GM12878 (cell line): ENCODE results near the gene CYSTM1. TPM values are rescaled to one million over a fixed set of nuclear protein-coding genes. Genes with fewer than 3 reads are reported as not detected.

Experiments
- ATAC-seq: fragments of 200-7000 bp; cut with Tn5 transposase; 3 replicates; pipeline ENCODE4 v1.9.1; 2020; ENCODE audit warnings: mild to moderate bottlenecking, moderate library complexity
- BruUV-seq: library from RNA; stranded (reverse); fragments of 400-500 nt; replicated peaks from 2 replicates; lab custom pipeline; 2021; lab: Mats Ljungman, UMichigan
- CTCF ChIA-PET: fragments of 300-600 bp; sonication (Branson Sonifier 250); formaldehyde crosslinking; extraction: SDS; loops from one replicate; lab custom pipeline; 2021; ENCODE audit warnings: inconsistent platforms; lab: Yijun Ruan, JAX
- POLR2A ChIA-PET: fragments of 350-600 bp; formaldehyde crosslinking; extraction: SDS; loops from one replicate; lab custom pipeline; 2021; ENCODE audit warnings: inconsistent platforms; lab: Charles Lee
- RAD21 ChIA-PET: fragments of 300-600 bp; sonication (Branson Sonifier 250); formaldehyde crosslinking; loops from one replicate; lab custom pipeline; 2023; ENCODE audit warnings: antibody characterized with exemption; ENCODE audit not compliant: unreplicated experiment; lab: Charles Lee
- SMC1A ChIA-PET: fragments of 300-600 bp; sonication (Branson Sonifier 250); formaldehyde crosslinking; loops from one replicate; lab custom pipeline; 2023; ENCODE audit not compliant: unreplicated experiment, uncharacterized antibody; lab: Charles Lee
- DNase-seq: peaks from one replicate; pipeline ENCODE4 v3.0.0-alpha.2; 2011; ENCODE audit warnings: low read depth, low spot score
- FAIRE-seq: peaks from 3 replicates; lab custom pipeline; 2011; peaks lifted over from hg19 to GRCh38; lab: Jason Lieb, UNC
- H2AFZ ChIP-seq: 2 replicates; pipeline ENCODE4 v1.6.0; 2011; ENCODE audit warnings: low read depth, low read length, control low read depth; ENCODE audit not compliant: control insufficient read depth
- H3K27ac ChIP-seq: 2 replicates; pipeline ENCODE4 v1.5.1; 2011; ENCODE audit warnings: control low read depth; ENCODE audit not compliant: control insufficient read depth, insufficient read depth
- H3K27me3 ChIP-seq, 2 experiments: replicated peaks in 1 of 2; 2 replicates each; pipeline versions ENCODE4 v1.6.0 to v1.6.1; 2011; ENCODE audit warnings: low read length in 1 of 2; ENCODE audit not compliant: control insufficient read depth in 2 of 2, insufficient read depth in 2 of 2
- H3K36me3 ChIP-seq, 2 experiments: 2 replicates each; pipeline ENCODE4 v1.5.1; 2011; ENCODE audit warnings: low read length in 1 of 2; ENCODE audit not compliant: control insufficient read depth in 2 of 2, insufficient read depth in 2 of 2
- H3K4me1 ChIP-seq: 2 replicates; pipeline ENCODE4 v1.6.1; 2011; ENCODE audit warnings: mild to moderate bottlenecking, low read length, moderate library complexity, mixed read lengths; ENCODE audit not compliant: control insufficient read depth, insufficient read depth
- H3K4me2 ChIP-seq: 2 replicates; pipeline ENCODE4 v1.6.0; 2011; ENCODE audit warnings: control low read depth; ENCODE audit not compliant: control insufficient read depth, insufficient read depth
- H3K4me3 ChIP-seq: fragments of 200-600 bp; sonication (generic); 2 replicates; pipeline ENCODE4 v1.5.1; 2016
- H3K79me2 ChIP-seq: 2 replicates; pipeline ENCODE4 v1.6.0; 2011; ENCODE audit warnings: low read length; ENCODE audit not compliant: control insufficient read depth, insufficient read depth
- H3K9ac ChIP-seq: 2 replicates; pipeline ENCODE4 v1.8.0; 2011; ENCODE audit warnings: low read length, control low read depth, mixed read lengths; ENCODE audit not compliant: control insufficient read depth, insufficient read depth
- H3K9me3 ChIP-seq: replicated peaks from 3 replicates; pipeline ENCODE4 v1.5.1; 2011; ENCODE audit warnings: mild to moderate bottlenecking, low read length; ENCODE audit not compliant: control insufficient read depth, insufficient read depth
- H4K20me1 ChIP-seq: 2 replicates; pipeline ENCODE4 v1.6.0; 2011; ENCODE audit not compliant: control insufficient read depth, insufficient read depth
- CBFB ChIP-seq: IDR thresholded peaks from 2 replicates; pipeline ENCODE4 v1.6.1; 2016; ENCODE audit warnings: antibody characterized with exemption, low read depth
- CBX5 ChIP-seq: sonication (generic); IDR thresholded peaks from 2 replicates; pipeline ENCODE4 v1.6.1; 2016; ENCODE audit warnings: low read depth, moderate library complexity, mild to moderate bottlenecking, inconsistent platforms
- CTCF ChIP-seq, 3 experiments: IDR thresholded peaks in 2 of 3; conservative IDR thresholded peaks in 1 of 3; 2 replicates each; pipeline ENCODE4 v1.5.1; 2011; ENCODE audit warnings: low read depth in 3 of 3, low read length in 3 of 3, mild to moderate bottlenecking in 3 of 3, control low read depth in 2 of 3, moderate library complexity in 2 of 3, inconsistent platforms in 1 of 3, mixed read lengths in 1 of 3; ENCODE audit not compliant: control insufficient read depth in 2 of 3, insufficient read depth in 1 of 3; ENCODE audit errors: extremely low read depth in 1 of 3
- HDAC6 ChIP-seq: fragments of 200-600 bp; sonication (generic); IDR thresholded peaks from one replicate; pipeline ENCODE4 v1.8.0; 2017; ENCODE audit warnings: antibody characterized with exemption; ENCODE audit not compliant: unreplicated experiment
- HSF1 ChIP-seq: fragments of 150-350 bp; IDR thresholded peaks from 2 replicates; pipeline ENCODE4 v1.6.1; 2014; ENCODE audit warnings: mild to moderate bottlenecking, low read depth, low read length
- IKZF1 ChIP-seq: fragments of 450-650 bp; conservative IDR thresholded peaks from 2 replicates; pipeline ENCODE4 v1.6.1; 2017; ENCODE audit warnings: antibody characterized with exemption, mild to moderate bottlenecking
- JUNB ChIP-seq: IDR thresholded peaks from 2 replicates; pipeline ENCODE4 v1.6.1; 2016; ENCODE audit warnings: antibody characterized with exemption, mild to moderate bottlenecking
- KAT2A ChIP-seq: conservative IDR thresholded peaks from 2 replicates; pipeline ENCODE4 v1.6.1; 2011; ENCODE audit warnings: low read depth, low read length; ENCODE audit not compliant: control insufficient read depth
- NR2F1 ChIP-seq: fragments of 450-650 bp; conservative IDR thresholded peaks from 2 replicates; pipeline ENCODE4 v1.6.1; 2017; ENCODE audit warnings: mild to moderate bottlenecking
- PAX5 ChIP-seq: IDR thresholded peaks from 2 replicates; pipeline ENCODE4 v1.6.1; 2011; ENCODE audit warnings: low read depth, low read length, borderline replicate concordance
- POLR2AphosphoS2 ChIP-seq: IDR thresholded peaks from 2 replicates; pipeline ENCODE4 v1.6.1; 2011; ENCODE audit warnings: low read depth, mild to moderate bottlenecking, low read length, improper control_type of control experiment, moderate library complexity
- RAD21 ChIP-seq: IDR thresholded peaks from 2 replicates; pipeline ENCODE4 v1.6.1; 2011; ENCODE audit warnings: mild to moderate bottlenecking, low read depth, low read length, moderate library complexity; ENCODE audit not compliant: insufficient read depth
- RAD51 ChIP-seq: fragments of 450-650 bp; IDR thresholded peaks from 2 replicates; pipeline ENCODE4 v1.6.1; 2016; ENCODE audit warnings: moderate library complexity, mild to moderate bottlenecking, inconsistent platforms
- RELA ChIP-seq: fragments of 450-650 bp; IDR thresholded peaks from 2 replicates; pipeline ENCODE4 v1.8.0; 2014; ENCODE audit warnings: borderline replicate concordance; ENCODE audit not compliant: partially characterized antibody
- RUNX3 ChIP-seq: IDR thresholded peaks from 2 replicates; pipeline ENCODE4 v1.6.1; 2012; ENCODE audit warnings: low read length, inconsistent platforms
- STAT3 ChIP-seq: IDR thresholded peaks from 2 replicates; pipeline ENCODE4 v1.6.1; 2011; ENCODE audit warnings: low read depth, low read length, improper control_type of control experiment
- TAF1 ChIP-seq: IDR thresholded peaks from 2 replicates; pipeline ENCODE4 v1.6.1; 2011; ENCODE audit warnings: mild to moderate bottlenecking, low read depth, low read length, borderline replicate concordance
- TBL1XR1 ChIP-seq: IDR thresholded peaks from 2 replicates; pipeline ENCODE4 v1.6.1; 2012; ENCODE audit warnings: low read depth, low read length, improper control_type of control experiment
- WRNIP1 ChIP-seq: IDR thresholded peaks from 2 replicates; pipeline ENCODE4 v1.6.1; 2011; ENCODE audit warnings: low read depth, low read length, improper control_type of control experiment, borderline replicate concordance
- ZNF274 ChIP-seq: IDR thresholded peaks from one replicate; pipeline ENCODE4 v1.8.0; 2011; ENCODE audit not compliant: insufficient read length, insufficient read depth
- ZNF384 ChIP-seq: IDR thresholded peaks from 2 replicates; pipeline ENCODE4 v1.6.1; 2012; ENCODE audit warnings: low read depth, mild to moderate bottlenecking, low read length, improper control_type of control experiment, borderline replicate concordance
- WGBS: methylation state at CpG from one replicate; pipeline ENCODE4 v1.1.6; 2016; ENCODE audit warnings: low lambda C conversion rate; ENCODE audit not compliant: insufficient replicate concordance, insufficient coverage; ENCODE audit errors: missing lambda C conversion rate; 5-methylcytosine and 5-hydroxymethylcytosine counted together
- in situ Hi-C: fragments of 300-500 bp; cut with MboI; formaldehyde crosslinking; loops from 9 replicates; pipeline ENCODE4 v1.14.3; 2018; ENCODE audit warnings: mixed read lengths
- intact Hi-C: fragments of 100-400 bp; cut with micrococcal nuclease; formaldehyde crosslinking; loops from one replicate; pipeline ENCODE4 v1.14.2; 2022; ENCODE audit not compliant: unreplicated experiment
- polyA plus RNA-seq, 11 experiments: library from polyadenylated mRNA; depleted of rRNA in 4 of 11; unstranded in 6 of 11; stranded (reverse) in 5 of 11; fragments of >200 nt; fragmentation: Nextera tagmentation in 4 of 11; fragmentation: Illumina TruSeq in 1 of 11; extraction: Ambion mirVana in 4 of 11; extraction: Trizol in 1 of 11; gene quantifications; 1 replicate in 1 of 11; 2 replicates in 10 of 11; pipeline versions ENCODE4 v1.2.1 to v1.2.3, GENCODE V29; 2011 to 2016; ENCODE audit warnings: inconsistent platforms in 2 of 11, missing spikeins in 2 of 11, low read depth in 1 of 11
- total RNA-seq, 4 experiments: library from RNA; depleted of rRNA in 3 of 4; stranded (reverse); fragments of >200 nt in 3 of 4; fragmentation: Illumina TruSeq in 1 of 4; extraction: Trizol in 1 of 4; gene quantifications; 2 replicates each; pipeline versions ENCODE4 v1.2.1 to v1.2.3, GENCODE V29; 2013 to 2021
- TF ChIP-seq, protein P1 (sequence below): IDR thresholded peaks from 2 replicates; pipeline ENCODE4 v1.6.1; 2011; ENCODE audit warnings: borderline replicate concordance, low read depth, mild to moderate bottlenecking, moderate library complexity, low read length; ENCODE audit not compliant: insufficient read depth, poor library complexity, severe bottlenecking

Gene CYSTM1
- total and polyA plus RNA-seq, 10 of the 15 experiments (the other 5 are each of a cell fraction or from before 2014, with no cell fraction given), result 52.7 to 261 (median 98.7) TPM

DNA sequence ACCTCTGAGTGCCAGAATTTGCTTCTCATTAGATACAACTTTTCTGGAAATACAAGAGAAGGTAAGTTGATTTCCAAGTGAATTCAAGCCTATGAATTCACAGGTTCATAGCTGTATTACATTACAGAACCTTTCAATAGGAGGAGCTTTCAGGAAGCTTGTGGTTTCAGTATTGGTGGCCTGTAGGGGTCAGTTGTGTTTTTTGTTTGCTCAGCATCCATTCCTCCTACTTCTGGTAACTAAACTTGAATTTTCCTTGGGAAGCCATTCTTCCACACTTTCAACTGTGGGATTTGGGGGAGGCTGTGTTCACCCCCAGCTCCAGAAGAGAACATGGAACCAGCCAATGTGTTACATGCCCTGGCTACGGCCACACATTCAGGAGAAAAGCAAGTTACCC is 5.6 kb upstream of the CYSTM1 start:
- ChIA-PET SMC1A (interaction anchor here (0.8 to 2.3 kb wide), 24 partner anchors 9 to 211 kb away, joined by 3 to 13 read pairs (median 4); no protein-coding TSS in a partner anchor), CTCF (interaction anchor here (0.7 to 3.4 kb wide), 24 partner anchors 10 to 394 kb away, joined by 3 to 36 read pairs (median 6); partner anchors contain the start of gene HBEGF), POLR2A (interaction anchor here (0.6 to 1.1 kb wide), 5 partner anchors 9 to 110 kb away, joined by 3 to 9 read pairs (median 5); no protein-coding TSS in a partner anchor), RAD21 (interaction anchor here (0.7 to 2.3 kb wide), 15 partner anchors 9 to 189 kb away, joined by 3 to 14 read pairs (median 3); no protein-coding TSS in a partner anchor)
- Histone ChIP-seq H3K36me3 (no peaks in the 10 kb centered on the region), H3K9me3 (no peaks in the 10 kb centered on the region), H3K4me2 (no peak overlapping the region), H3K79me2 (no peaks in the 10 kb centered on the region), H3K27me3 (no peaks in the 10 kb centered on the region), H3K27ac (no peak overlapping the region), H3K9ac (no peak overlapping the region), H2AFZ (no peak overlapping the region), H3K4me3 (no peak overlapping the region), H3K4me1 (peaks cover 18% of the 10 kb centered on the region), H4K20me1 (no peaks in the 10 kb centered on the region)
- ATAC-seq, result peak; percentile 68
- peak; percentile 68 for FAIRE-seq
- intact Hi-C loops, result no loop called here
- in situ Hi-C loops, result no loop called here
- BruUV-seq, result no TSS peak
- DNase-seq, result no peak
- WGBS, result 92% methylated on average over 1 of the region's 1 CpG
- TF ChIP-seq POLR2AphosphoS2 (no peak), JUNB (no peak), CTCF (IDR thresholded peaks at IDR 0.05 in 2 of 3, conservative IDR thresholded peaks at IDR 0.05 in 1 of 3; ENCODE audit: control insufficient read depth in 2 of 3, extremely low read depth in 1 of 3, insufficient read depth in 1 of 3, low read depth in 3 of 3, low read length in 3 of 3) (peak in 1 of 3 experiments; percentile 47; a peak in 2 of 6 replicates), HDAC6 (no peak), NR2F1 (no peak), RUNX3 (peak; percentile 84), RELA (no peak), TBL1XR1 (no peak), RAD51 (no peak), CBFB (0 out of 2 replicates have a peak, but pooled peaks have one; percentile 41), RAD21 (0 out of 2 replicates have a peak, but pooled peaks have one; percentile 10), ZNF274 (no peak), KAT2A (no peak), IKZF1 (no peak), TAF1 (no peak), CBX5 (no peak), HSF1 (no peak), ZNF384 (no peak), STAT3 (no peak), PAX5 (no peak), WRNIP1 (no peak)
- TF ChIP-seq, protein P1, sequence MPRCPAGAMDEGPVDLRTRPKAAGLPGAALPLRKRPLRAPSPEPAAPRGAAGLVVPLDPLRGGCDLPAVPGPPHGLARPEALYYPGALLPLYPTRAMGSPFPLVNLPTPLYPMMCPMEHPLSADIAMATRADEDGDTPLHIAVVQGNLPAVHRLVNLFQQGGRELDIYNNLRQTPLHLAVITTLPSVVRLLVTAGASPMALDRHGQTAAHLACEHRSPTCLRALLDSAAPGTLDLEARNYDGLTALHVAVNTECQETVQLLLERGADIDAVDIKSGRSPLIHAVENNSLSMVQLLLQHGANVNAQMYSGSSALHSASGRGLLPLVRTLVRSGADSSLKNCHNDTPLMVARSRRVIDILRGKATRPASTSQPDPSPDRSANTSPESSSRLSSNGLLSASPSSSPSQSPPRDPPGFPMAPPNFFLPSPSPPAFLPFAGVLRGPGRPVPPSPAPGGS, result no peak
